ENCODE data around the gene ANTXR1. TPM values are rescaled to one million over a fixed set of nuclear protein-coding genes. Genes with fewer than 3 reads are reported as not detected.
A peak's percentile ranks its signal among the peaks of the same experiment; 100 is the strongest.

The ANTXR1 gene
- total RNA-seq, 1 experiment from 2014 or later: 181 TPM

- no peaks in the 10 kb centered on the region for H3K9me3 ChIP-seq (ENCODE audit: low read depth, low read length, poor library complexity, severe bottlenecking)
- peak; percentile 26 for DNase-seq (ENCODE audit: low spot score)
- H3K36me3 ChIP-seq (ENCODE audit: insufficient read depth, low read length, poor library complexity, severe bottlenecking): peaks cover 14% of the 10 kb centered on the region
- BruUV-seq (replicated peaks): no TSS peak
- H3K4me3 ChIP-seq (ENCODE audit: low read depth, low read length, poor library complexity, severe bottlenecking): no peak overlapping the region
- no peaks in the 10 kb centered on the region for H3K4me1 ChIP-seq (ENCODE audit: insufficient read depth, low read length, poor library complexity, severe bottlenecking)
- TF ChIP-seq EZH2 (IDR thresholded peaks at IDR 0.05; ENCODE audit: borderline replicate concordance, low read depth, low read length, poor library complexity, severe bottlenecking): no peak
- peak; percentile 42 for TF ChIP-seq CTCF (conservative IDR thresholded peaks at IDR 0.05; ENCODE audit: low read depth, low read length)
- POLR2A ChIA-PET (ENCODE audit: low non-redundant PET): no interaction called here
- H3K27me3 ChIP-seq (replicated peaks; ENCODE audit: insufficient read depth, low read depth, low read length, poor library complexity): no peaks in the 10 kb centered on the region
- no peak overlapping the region for H3K27ac ChIP-seq (ENCODE audit: low read depth, low read length, poor library complexity, severe bottlenecking)
- intact Hi-C loops (cut with micrococcal nuclease; ENCODE audit: unreplicated experiment): no loop called here
- CTCF ChIA-PET: no interaction called here
Measured at GRCh38 chr2:69208023-69208595, 195.1 kb downstream of the ANTXR1 start.

DNA sequence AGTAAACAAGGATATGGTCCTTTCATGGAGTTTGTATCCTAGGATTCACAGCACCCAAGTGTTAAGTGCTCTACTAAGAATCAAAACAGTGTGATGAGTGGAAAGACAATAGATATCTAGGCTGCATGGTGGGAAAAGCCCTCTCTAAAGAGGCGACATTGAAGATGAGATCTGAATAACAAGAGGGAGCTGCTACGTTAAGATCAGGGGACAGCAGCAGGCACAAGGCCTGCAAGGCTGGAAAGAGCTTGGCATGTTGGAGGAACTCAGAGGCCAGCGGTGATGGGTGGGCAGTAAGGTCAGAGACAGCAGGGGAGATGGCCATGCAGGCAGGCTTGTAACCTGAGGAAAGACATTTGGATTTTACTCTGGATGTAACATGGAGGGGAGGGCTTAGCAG is 196.5 kb downstream of the ANTXR1 start:
- no TSS peak for BruUV-seq (replicated peaks)
- Histone ChIP-seq H3K27me3 (replicated peaks; ENCODE audit: insufficient read depth, low read depth, low read length, poor library complexity) (no peaks in the 10 kb centered on the region), H3K4me1 (ENCODE audit: insufficient read depth, low read length, poor library complexity, severe bottlenecking) (no peaks in the 10 kb centered on the region), H3K9me3 (ENCODE audit: low read depth, low read length, poor library complexity, severe bottlenecking) (no peaks in the 10 kb centered on the region), H3K4me3 (ENCODE audit: low read depth, low read length, poor library complexity, severe bottlenecking) (no peak overlapping the region), H3K36me3 (ENCODE audit: insufficient read depth, low read length, poor library complexity, severe bottlenecking) (peaks cover 7% of the 10 kb centered on the region), H3K27ac (ENCODE audit: low read depth, low read length, poor library complexity, severe bottlenecking) (no peak overlapping the region)
- DNase-seq (ENCODE audit: low spot score): no peak
- ChIA-PET CTCF (no interaction called here), POLR2A (ENCODE audit: low non-redundant PET) (no interaction called here)
- no peak for TF ChIP-seq CTCF (conservative IDR thresholded peaks at IDR 0.05; ENCODE audit: low read depth, low read length)
- intact Hi-C loops (cut with micrococcal nuclease; ENCODE audit: unreplicated experiment): no loop called here

GRCh38 chr2:69210385-69210784 is 197.4 kb downstream of the ANTXR1 start:
- POLR2A ChIA-PET (ENCODE audit: low non-redundant PET): no interaction called here
- BruUV-seq (replicated peaks): no TSS peak

More at GRCh38 chr2:69210385-69210784, 197.4 kb downstream of the ANTXR1 start:
- H3K27me3 ChIP-seq (replicated peaks; ENCODE audit: insufficient read depth, low read depth, low read length, poor library complexity): no peaks in the 10 kb centered on the region
- H3K36me3 ChIP-seq (ENCODE audit: insufficient read depth, low read length, poor library complexity, severe bottlenecking): peaks cover 7% of the 10 kb centered on the region
- peaks cover 3% of the 10 kb centered on the region for H3K4me1 ChIP-seq (ENCODE audit: insufficient read depth, low read length, poor library complexity, severe bottlenecking)
- intact Hi-C loops (cut with micrococcal nuclease; ENCODE audit: unreplicated experiment): no loop called here
- CTCF ChIA-PET: no interaction called here
- H3K27ac ChIP-seq (ENCODE audit: low read depth, low read length, poor library complexity, severe bottlenecking): no peak overlapping the region
- TF ChIP-seq CTCF (conservative IDR thresholded peaks at IDR 0.05; ENCODE audit: low read depth, low read length) (no peak), EZH2 (IDR thresholded peaks at IDR 0.05; ENCODE audit: borderline replicate concordance, low read depth, low read length, poor library complexity, severe bottlenecking) (no peak)
- H3K4me3 ChIP-seq (ENCODE audit: low read depth, low read length, poor library complexity, severe bottlenecking): no peak overlapping the region
- no peaks in the 10 kb centered on the region for H3K9me3 ChIP-seq (ENCODE audit: low read depth, low read length, poor library complexity, severe bottlenecking)
- DNase-seq (ENCODE audit: low spot score): no peak

Data from A673 (cell line).